Fibroblast of lung (primary cell): ENCODE measurements around the gene DNAH8. TPM values are rescaled to one million over a fixed set of nuclear protein-coding genes. Genes with fewer than 3 reads are reported as not detected.
"Not testable (repeated sequence)": the region's sequence is repeated elsewhere in the genome, so short reads cannot be mapped to it uniquely, and the experiment has no call there.

ENCODE experiments used
- DNase-seq, 2 donors: peaks; one replicate each; pipeline versions ENCODE4 v3.0.0 to v3.0.0-alpha.2; 2010; ENCODE audit warnings: low read depth in 2 of 2
- H2AFZ ChIP-seq: 2 replicates; pipeline ENCODE4 v1.5.1; 2012; ENCODE audit warnings: low read length, control low read depth, inconsistent platforms
- H3K27ac ChIP-seq: 2 replicates; pipeline ENCODE4 v1.5.1; 2011; ENCODE audit warnings: low read length, control low read depth; ENCODE audit not compliant: insufficient read depth
- H3K27me3 ChIP-seq: 2 replicates; pipeline ENCODE4 v1.5.1; 2011; ENCODE audit warnings: mild to moderate bottlenecking, low read length; ENCODE audit not compliant: control insufficient read depth, insufficient read depth
- H3K36me3 ChIP-seq: 2 replicates; pipeline ENCODE4 v1.5.1; 2011; ENCODE audit warnings: low read length; ENCODE audit not compliant: control insufficient read depth, insufficient read depth
- H3K4me1 ChIP-seq: 2 replicates; pipeline ENCODE4 v1.5.1; 2011; ENCODE audit warnings: low read length; ENCODE audit not compliant: control insufficient read depth, insufficient read depth; ENCODE audit errors: extremely low read depth
- H3K4me2 ChIP-seq: 2 replicates; pipeline ENCODE4 v1.5.1; 2011; ENCODE audit warnings: low read length, control low read depth; ENCODE audit not compliant: insufficient read depth; ENCODE audit errors: extremely low read depth
- H3K4me3 ChIP-seq, 4 experiments: fragments of 200-600 bp in 1 of 4; sonication (generic) in 1 of 4; replicated peaks in 1 of 4; 2 replicates each; pipeline ENCODE4 v1.5.1; 2011 to 2016; ENCODE audit warnings: low read length in 4 of 4, low read depth in 3 of 4, mild to moderate bottlenecking in 3 of 4, control low read depth in 2 of 4, inconsistent platforms in 1 of 4, mixed read lengths in 1 of 4; ENCODE audit not compliant: insufficient read depth in 1 of 4; ENCODE audit errors: control extremely low read depth in 1 of 4
- H3K79me2 ChIP-seq: 2 replicates; pipeline ENCODE4 v1.5.1; 2012; ENCODE audit warnings: mild to moderate bottlenecking, low read length, inconsistent platforms; ENCODE audit not compliant: control insufficient read depth, insufficient read depth
- H3K9ac ChIP-seq: 2 replicates; pipeline ENCODE4 v1.5.1; 2011; ENCODE audit warnings: mild to moderate bottlenecking, low read length, control low read depth; ENCODE audit not compliant: insufficient read depth
- H3K9me3 ChIP-seq: 2 replicates; pipeline ENCODE4 v1.5.1; 2012; ENCODE audit warnings: low read depth, low read length; ENCODE audit not compliant: control insufficient read depth, insufficient read depth
- H4K20me1 ChIP-seq: 2 replicates; pipeline ENCODE4 v1.5.1; 2011; ENCODE audit warnings: low read length; ENCODE audit not compliant: control insufficient read depth, insufficient read depth; ENCODE audit errors: extremely low read depth
- EZH2 ChIP-seq: IDR thresholded peaks from 2 replicates; pipeline ENCODE4 v1.5.1; 2012; ENCODE audit warnings: low read length, control low read depth, mild to moderate bottlenecking; ENCODE audit errors: missing control alignments
- polyA plus RNA-seq, 2 donors: library from polyadenylated mRNA; depleted of rRNA in 1 of 2; stranded (reverse) in 1 of 2; unstranded in 1 of 2; fragments of >200 nt; gene quantifications; 2 replicates each; pipeline ENCODE4 v1.2.1, GENCODE V29; 2011 to 2012; ENCODE audit warnings: missing spikeins in 1 of 2
- total RNA-seq: library from RNA; depleted of rRNA; stranded (reverse); fragments of >200 nt; gene quantifications from 2 replicates; pipeline ENCODE4 v1.2.1, GENCODE V29; 2014
- TF ChIP-seq, protein P1 (sequence below), 2 donors: IDR thresholded peaks in 1 of 2; conservative IDR thresholded peaks in 1 of 2; 1 replicate in 1 of 2; 2 replicates in 1 of 2; pipeline ENCODE4 v1.5.1; 2011 to 2012; ENCODE audit warnings: low read length in 2 of 2, control low read depth in 1 of 2, inconsistent platforms in 1 of 2, low read depth in 1 of 2, mild to moderate bottlenecking in 1 of 2

Gene DNAH8
- total and polyA plus RNA-seq, 2 donors (not counting 1 experiment from before 2014, with no cell fraction given) = under 0.01 TPM; not detected in 1

GRCh38 chr6:38912378-38912777 is 197.3 kb downstream of the DNAH8 start:
- Histone ChIP-seq H3K9ac (no peak overlapping the region), H3K79me2 (no peaks in the 10 kb centered on the region), H2AFZ (no peak overlapping the region), H4K20me1 (no peaks in the 10 kb centered on the region), H3K4me3 (no peak overlapping the region), H3K27ac (no peak overlapping the region), H3K36me3 (no peaks in the 10 kb centered on the region), H3K4me1 (no peaks in the 10 kb centered on the region), H3K9me3 (no peaks in the 10 kb centered on the region), H3K27me3 (no peaks in the 10 kb centered on the region), H3K4me2 (no peak overlapping the region)
- no peak for DNase-seq
- no peak for TF ChIP-seq EZH2
- TF ChIP-seq, protein P1, sequence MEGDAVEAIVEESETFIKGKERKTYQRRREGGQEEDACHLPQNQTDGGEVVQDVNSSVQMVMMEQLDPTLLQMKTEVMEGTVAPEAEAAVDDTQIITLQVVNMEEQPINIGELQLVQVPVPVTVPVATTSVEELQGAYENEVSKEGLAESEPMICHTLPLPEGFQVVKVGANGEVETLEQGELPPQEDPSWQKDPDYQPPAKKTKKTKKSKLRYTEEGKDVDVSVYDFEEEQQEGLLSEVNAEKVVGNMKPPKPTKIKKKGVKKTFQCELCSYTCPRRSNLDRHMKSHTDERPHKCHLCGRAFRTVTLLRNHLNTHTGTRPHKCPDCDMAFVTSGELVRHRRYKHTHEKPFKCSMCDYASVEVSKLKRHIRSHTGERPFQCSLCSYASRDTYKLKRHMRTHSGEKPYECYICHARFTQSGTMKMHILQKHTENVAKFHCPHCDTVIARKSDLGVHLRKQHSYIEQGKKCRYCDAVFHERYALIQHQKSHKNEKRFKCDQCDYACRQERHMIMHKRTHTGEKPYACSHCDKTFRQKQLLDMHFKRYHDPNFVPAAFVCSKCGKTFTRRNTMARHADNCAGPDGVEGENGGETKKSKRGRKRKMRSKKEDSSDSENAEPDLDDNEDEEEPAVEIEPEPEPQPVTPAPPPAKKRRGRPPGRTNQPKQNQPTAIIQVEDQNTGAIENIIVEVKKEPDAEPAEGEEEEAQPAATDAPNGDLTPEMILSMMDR (conservative IDR thresholded peaks at IDR 0.05 in 1 of 2, IDR thresholded peaks at IDR 0.05 in 1 of 2; ENCODE audit: low read depth in 1 of 2, low read length in 2 of 2) = no peak

GRCh38 chr6:38915205-38915925 is 200.3 kb downstream of the DNAH8 start:
- H3K4me1 ChIP-seq = no peaks in the 10 kb centered on the region
- H3K4me3 ChIP-seq = no peak overlapping the region
- no peaks in the 10 kb centered on the region for H4K20me1 ChIP-seq
- no peaks in the 10 kb centered on the region for H3K9me3 ChIP-seq
- no peak for DNase-seq
- no peaks in the 10 kb centered on the region for H3K27me3 ChIP-seq
- no peaks in the 10 kb centered on the region for H3K79me2 ChIP-seq
- no peak overlapping the region for H3K4me2 ChIP-seq
- H3K27ac ChIP-seq = no peak overlapping the region
- no peak overlapping the region for H2AFZ ChIP-seq
- no peak overlapping the region for H3K9ac ChIP-seq
- H3K36me3 ChIP-seq = no peaks in the 10 kb centered on the region
- TF ChIP-seq, protein P1 (conservative IDR thresholded peaks at IDR 0.05 in 1 of 2, IDR thresholded peaks at IDR 0.05 in 1 of 2; ENCODE audit: low read depth in 1 of 2, low read length in 2 of 2) = no peak
- TF ChIP-seq EZH2 = no peak

GRCh38 chr6:38921540-38921939 is 206.4 kb downstream of the DNAH8 start:
- DNase-seq, H3K9ac ChIP-seq, H3K27me3 ChIP-seq, H4K20me1 ChIP-seq, H3K4me3 ChIP-seq, H3K9me3 ChIP-seq, H3K4me2 ChIP-seq, H2AFZ ChIP-seq, H3K36me3 ChIP-seq, H3K27ac ChIP-seq, H3K79me2 ChIP-seq, H3K4me1 ChIP-seq: not testable (repeated sequence)
